GM12892 (cell line): Measurements from ENCODE around the gene GLIS1.

Experiments used
- POLR2A ChIP-seq: IDR thresholded peaks from 2 replicates; pipeline ENCODE4 v1.6.1; 2011; ENCODE audit warnings: low read depth, low read length, control low read depth
- POLR2AphosphoS5 ChIP-seq: IDR thresholded peaks from 2 replicates; pipeline ENCODE4 v1.6.1; 2011; ENCODE audit warnings: low read depth, low read length, control low read depth
- TAF1 ChIP-seq: IDR thresholded peaks from 2 replicates; pipeline ENCODE4 v1.6.1; 2011; ENCODE audit warnings: low read depth, mild to moderate bottlenecking, control low read depth, low read length, borderline replicate concordance

DNA sequence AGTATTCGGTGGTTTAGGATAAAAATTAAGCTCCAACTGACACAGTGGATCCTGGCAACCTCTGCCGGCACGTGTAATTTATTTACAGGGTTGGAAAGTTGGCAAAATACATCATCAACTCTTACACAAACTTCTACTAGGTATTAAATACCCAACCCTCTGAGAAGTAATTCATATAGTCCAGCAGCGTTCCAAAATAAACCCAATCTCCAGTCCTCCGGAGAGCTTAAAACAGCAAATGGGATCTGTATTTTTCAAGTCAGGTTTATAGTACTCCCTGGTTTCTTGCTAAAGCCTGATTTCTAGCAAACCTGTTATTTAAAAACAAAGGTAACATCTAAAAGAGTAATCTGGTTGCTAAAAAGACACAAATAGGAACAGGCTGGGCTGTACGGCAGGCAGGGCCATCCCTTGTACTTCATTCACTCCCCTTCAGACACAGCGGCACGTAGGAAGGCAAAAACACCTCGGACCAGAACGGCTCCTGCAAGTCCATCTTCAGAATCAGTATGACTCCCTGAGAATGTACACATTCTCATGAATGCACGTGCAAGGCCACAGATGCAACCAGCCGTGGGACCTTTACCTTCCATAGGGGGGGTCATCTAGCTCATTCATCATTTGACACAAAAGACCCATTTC is 8.6 kb downstream of the GLIS1 start:
- TF ChIP-seq POLR2A (no peak), POLR2AphosphoS5 (no peak), TAF1 (no peak)
